NCI-H774 (cell line): ENCODE data around the gene CDH16.
A peak's percentile ranks its signal among the peaks of the same experiment; 100 is the strongest.
"Not testable (repeated sequence)": the region's sequence is repeated elsewhere in the genome, so short reads cannot be mapped to it uniquely, and the experiment has no call there.

Source experiments
- DNase-seq: peaks from one replicate; lab custom pipeline; 2025; lab: John Stamatoyannopoulos, UW

The CDH16 gene

GRCh38 chr16:66918803-66919568 is at the start of gene CDH16:
Gene CDH16 (minus strand): TSS chr16:66918885. CDS start chr16:66918065, 820 bp downstream.
- no peak for DNase-seq

GRCh38 chr16:66964049-66964448 is 45.4 kb upstream of the CDH16 start:
- DNase-seq = no peak

GRCh38 chr16:66961914-66962313 is 43.2 kb upstream of the CDH16 start:
- no peak for DNase-seq

GRCh38 chr16:66961065-66961744 is 42.5 kb upstream of the CDH16 start, which contains the start of gene CES3:
Gene CES3 (plus strand): TSS chr16:66961266. CDS start chr16:66961308, 42 bp downstream.
- DNase-seq = peak; percentile 32

GRCh38 chr16:66960270-66960669 is 41.6 kb upstream of the CDH16 start:
- no peak for DNase-seq

- no peak for DNase-seq
Measured at GRCh38 chr16:66959704-66960161, 41.0 kb upstream of the CDH16 start.

- DNase-seq = no peak
Measured at GRCh38 chr16:66958857-66959703, 40.4 kb upstream of the CDH16 start.

- not testable (repeated sequence) for DNase-seq
Measured at GRCh38 chr16:66956154-66956457, 37.4 kb upstream of the CDH16 start.

GRCh38 chr16:66955363-66956153 is 36.9 kb upstream of the CDH16 start:
- DNase-seq = not testable (repeated sequence)

- peak; percentile 31 for DNase-seq
Measured at GRCh38 chr16:66954097-66954659, 35.5 kb upstream of the CDH16 start.

GRCh38 chr16:66953462-66954096 is 34.9 kb upstream of the CDH16 start:
- no peak for DNase-seq

GRCh38 chr16:66952430-66953110 is 33.9 kb upstream of the CDH16 start:
- DNase-seq = no peak

- no peak for DNase-seq
Measured at GRCh38 chr16:66950971-66951790, 32.5 kb upstream of the CDH16 start.

- DNase-seq = no peak
Measured at GRCh38 chr16:66950437-66950836, 31.8 kb upstream of the CDH16 start.

GRCh38 chr16:66949472-66949871 is 30.8 kb upstream of the CDH16 start:
- DNase-seq = no peak

- no peak for DNase-seq
Measured at GRCh38 chr16:66948837-66949225, 30.1 kb upstream of the CDH16 start.

- DNase-seq = no peak
Measured at GRCh38 chr16:66948134-66948836, 29.6 kb upstream of the CDH16 start.

GRCh38 chr16:66947302-66948065 is 28.8 kb upstream of the CDH16 start:
- peak; percentile 17 for DNase-seq
